ENCODE data around the gene HTR1A. TPM values are rescaled to one million over a fixed set of nuclear protein-coding genes. Genes with fewer than 3 reads are reported as not detected.

HTR1A gene
- total RNA-seq, 1 donor from 2014 or later = not detected

GRCh38 chr5:63953217-63953616, 9.0 kb downstream of the HTR1A start:
- DNase-seq (ENCODE audit: low read depth) = no peak
- no peak overlapping the region for H3K4me3 ChIP-seq (ENCODE audit: low read depth, low read length)
- TF ChIP-seq, protein P1, sequence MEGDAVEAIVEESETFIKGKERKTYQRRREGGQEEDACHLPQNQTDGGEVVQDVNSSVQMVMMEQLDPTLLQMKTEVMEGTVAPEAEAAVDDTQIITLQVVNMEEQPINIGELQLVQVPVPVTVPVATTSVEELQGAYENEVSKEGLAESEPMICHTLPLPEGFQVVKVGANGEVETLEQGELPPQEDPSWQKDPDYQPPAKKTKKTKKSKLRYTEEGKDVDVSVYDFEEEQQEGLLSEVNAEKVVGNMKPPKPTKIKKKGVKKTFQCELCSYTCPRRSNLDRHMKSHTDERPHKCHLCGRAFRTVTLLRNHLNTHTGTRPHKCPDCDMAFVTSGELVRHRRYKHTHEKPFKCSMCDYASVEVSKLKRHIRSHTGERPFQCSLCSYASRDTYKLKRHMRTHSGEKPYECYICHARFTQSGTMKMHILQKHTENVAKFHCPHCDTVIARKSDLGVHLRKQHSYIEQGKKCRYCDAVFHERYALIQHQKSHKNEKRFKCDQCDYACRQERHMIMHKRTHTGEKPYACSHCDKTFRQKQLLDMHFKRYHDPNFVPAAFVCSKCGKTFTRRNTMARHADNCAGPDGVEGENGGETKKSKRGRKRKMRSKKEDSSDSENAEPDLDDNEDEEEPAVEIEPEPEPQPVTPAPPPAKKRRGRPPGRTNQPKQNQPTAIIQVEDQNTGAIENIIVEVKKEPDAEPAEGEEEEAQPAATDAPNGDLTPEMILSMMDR (conservative IDR thresholded peaks at IDR 0.05; ENCODE audit: low read depth, low read length) = no peak

GRCh38 chr5:63935103-63935502, 27.1 kb downstream of the HTR1A start:
- TF ChIP-seq, protein P1 (conservative IDR thresholded peaks at IDR 0.05; ENCODE audit: low read depth, low read length) = no peak
- no peak for DNase-seq (ENCODE audit: low read depth)
- no peak overlapping the region for H3K4me3 ChIP-seq (ENCODE audit: low read depth, low read length)

DNA sequence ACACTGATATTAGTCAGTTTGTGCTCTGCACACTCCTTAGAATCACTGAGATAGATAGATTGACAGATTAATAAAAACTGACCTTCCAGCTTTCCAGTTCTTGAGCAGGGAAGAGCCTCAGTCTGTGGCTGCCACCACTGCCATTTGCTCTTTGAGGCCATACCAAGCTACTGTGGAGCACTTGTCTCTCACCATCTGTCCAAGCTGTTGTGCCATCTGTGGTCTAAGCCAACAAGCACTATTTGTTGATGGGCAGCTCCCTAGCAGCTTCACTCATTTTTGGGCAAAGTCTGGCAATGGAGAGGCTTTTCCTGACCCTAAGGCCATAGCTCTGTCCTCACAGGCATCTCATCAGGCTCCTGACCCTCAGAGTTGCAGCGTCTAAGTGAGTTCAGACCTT, 30.4 kb downstream of the HTR1A start:
- TF ChIP-seq, protein P1 (conservative IDR thresholded peaks at IDR 0.05; ENCODE audit: low read depth, low read length) = no peak
- no peak for DNase-seq (ENCODE audit: low read depth)
- no peak overlapping the region for H3K4me3 ChIP-seq (ENCODE audit: low read depth, low read length)

GRCh38 chr5:63928451-63928850, 33.8 kb downstream of the HTR1A start:
- no peak overlapping the region for H3K4me3 ChIP-seq (ENCODE audit: low read depth, low read length)
- TF ChIP-seq, protein P1 (conservative IDR thresholded peaks at IDR 0.05; ENCODE audit: low read depth, low read length) = no peak
- DNase-seq (ENCODE audit: low read depth) = no peak

DNA sequence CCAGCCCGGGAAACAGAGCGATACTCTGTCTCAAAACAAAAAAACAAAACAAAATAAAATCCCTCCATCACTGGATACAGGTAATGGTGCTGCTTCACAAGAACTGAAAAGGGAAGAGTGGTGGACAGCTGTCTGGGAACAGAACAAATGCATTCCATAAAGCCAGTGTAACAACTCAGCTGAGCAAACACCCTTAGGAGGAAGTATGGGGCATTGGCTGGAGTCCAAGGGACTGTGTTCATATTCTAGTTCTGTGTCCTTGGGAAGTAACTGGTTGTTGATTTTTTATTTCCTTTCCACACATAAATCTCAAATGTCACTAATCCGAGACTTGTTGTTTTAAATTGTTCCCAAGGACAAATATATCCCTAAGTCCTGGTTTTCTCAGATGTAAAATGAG, 38.3 kb downstream of the HTR1A start:
- DNase-seq (ENCODE audit: low read depth) = no peak
- H3K4me3 ChIP-seq (ENCODE audit: low read depth, low read length) = no peak overlapping the region
- TF ChIP-seq, protein P1 (conservative IDR thresholded peaks at IDR 0.05; ENCODE audit: low read depth, low read length) = no peak

- TF ChIP-seq, protein P1 (conservative IDR thresholded peaks at IDR 0.05; ENCODE audit: low read depth, low read length) = no peak
- H3K4me3 ChIP-seq (ENCODE audit: low read depth, low read length) = no peak overlapping the region
- no peak for DNase-seq (ENCODE audit: low read depth)
Observed at GRCh38 chr5:63919763-63920478, 42.3 kb downstream of the HTR1A start.

DNA sequence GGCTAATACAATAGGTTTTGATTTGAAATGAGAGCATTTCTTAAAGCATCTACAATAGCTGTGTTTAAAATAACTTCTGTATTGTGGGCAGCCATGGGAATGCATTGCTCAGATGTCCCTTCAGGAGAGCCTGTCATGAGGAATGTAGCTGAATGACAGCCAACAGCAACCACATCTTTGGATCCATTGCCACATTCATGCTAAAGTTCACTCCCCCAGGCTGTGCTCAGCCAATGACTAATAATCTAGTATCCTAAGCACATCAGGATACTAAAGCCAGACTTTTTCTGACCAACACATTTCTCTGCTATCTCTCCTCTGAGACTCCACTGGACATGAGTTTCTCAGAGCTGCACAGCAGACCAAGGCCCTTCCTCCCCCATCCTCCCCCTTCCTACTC, 45.5 kb downstream of the HTR1A start:
- DNase-seq (ENCODE audit: low read depth) = no peak

More for the DNA sequence above, 45.5 kb downstream of the HTR1A start:
- TF ChIP-seq, protein P1 (conservative IDR thresholded peaks at IDR 0.05; ENCODE audit: low read depth, low read length) = no peak
- H3K4me3 ChIP-seq (ENCODE audit: low read depth, low read length) = no peak overlapping the region

Data from epithelial cell of proximal tubule (primary cell).